DND-41 (cell line): ENCODE measurements around the gene PREX1.

ENCODE experiments used
- CTCF ChIP-seq: IDR thresholded peaks from 2 replicates; pipeline ENCODE4 v1.5.1; 2012; ENCODE audit warnings: borderline replicate concordance, low read length, moderate library complexity, mild to moderate bottlenecking; ENCODE audit not compliant: poor library complexity, severe bottlenecking; ENCODE audit errors: extremely low read depth
- EZH2 ChIP-seq: IDR thresholded peaks from 3 replicates; pipeline ENCODE4 v1.6.1; 2012; ENCODE audit warnings: borderline replicate concordance, low read depth, mild to moderate bottlenecking, moderate library complexity, low read length, inconsistent platforms; ENCODE audit not compliant: severe bottlenecking

- no peak for TF ChIP-seq CTCF
- TF ChIP-seq EZH2 = no peak
Measured at GRCh38 chr20:48723308-48724264, 104.2 kb downstream of the PREX1 start.
